Peyer's patch (tissue), 4 donors: ENCODE results near the gene KCP. TPM values are rescaled to one million over a fixed set of nuclear protein-coding genes. Genes with fewer than 3 reads are reported as not detected.
"Not testable (repeated sequence)": the region's sequence is repeated elsewhere in the genome, so short reads cannot be mapped to it uniquely, and the experiment has no call there.

Experiments
- DNase-seq, 3 donors: peaks; one replicate each; pipeline ENCODE4 v3.0.0-alpha.2; 2017 to 2019
- H3K27ac ChIP-seq, 4 donors: fragments of 200-600 bp; sonication (generic); one replicate each; pipeline ENCODE4 v1.5.1; 2016 to 2019
- H3K27me3 ChIP-seq, 2 donors: fragments of 200-600 bp; sonication (generic); one replicate each; pipeline ENCODE4 v1.5.1; 2019
- H3K36me3 ChIP-seq, 3 donors: fragments of 200-600 bp; sonication (generic); one replicate each; pipeline ENCODE4 v1.5.1; 2016 to 2019
- H3K4me1 ChIP-seq, 4 donors: fragments of 200-600 bp; sonication (generic); one replicate each; pipeline ENCODE4 v1.5.1; 2016 to 2019
- H3K4me3 ChIP-seq, 4 donors: fragments of 200-600 bp; sonication (generic); 1 replicate in 3 of 4; 2 replicates in 1 of 4; pipeline ENCODE4 v1.5.1; 2016 to 2019; ENCODE audit warnings: mild to moderate bottlenecking in 1 of 4
- H3K9me3 ChIP-seq, 4 donors: fragments of 200-600 bp; sonication (generic); one replicate each; pipeline ENCODE4 v1.5.1; 2016 to 2019; ENCODE audit warnings: mild to moderate bottlenecking in 1 of 4
- POLR2A ChIP-seq, 2 donors: fragments of 450-650 bp; IDR thresholded peaks; one replicate each; pipeline ENCODE4 v1.5.1; 2017; ENCODE audit warnings: antibody characterized with exemption in 2 of 2, mild to moderate bottlenecking in 2 of 2, moderate library complexity in 2 of 2
- total RNA-seq, 4 donors: library from RNA; depleted of rRNA; stranded (reverse); fragments of >200 nt; gene quantifications; one replicate each; pipeline ENCODE4 v1.1.0, GENCODE V29; 2016
- TF ChIP-seq, protein P1 (sequence below), 6 experiments: fragments of 450-650 bp in 4 of 6; fragments of 200-600 bp in 2 of 6; sonication (generic) in 1 of 6; IDR thresholded peaks; one replicate each; pipeline ENCODE4 v1.5.1; 2017 to 2019; ENCODE audit warnings: antibody characterized with exemption in 6 of 6, mild to moderate bottlenecking in 3 of 6, moderate library complexity in 1 of 6

KCP gene
- total RNA-seq, 4 donors from 2014 or later = 3.3 to 14.1 (median 6.7) TPM

DNA sequence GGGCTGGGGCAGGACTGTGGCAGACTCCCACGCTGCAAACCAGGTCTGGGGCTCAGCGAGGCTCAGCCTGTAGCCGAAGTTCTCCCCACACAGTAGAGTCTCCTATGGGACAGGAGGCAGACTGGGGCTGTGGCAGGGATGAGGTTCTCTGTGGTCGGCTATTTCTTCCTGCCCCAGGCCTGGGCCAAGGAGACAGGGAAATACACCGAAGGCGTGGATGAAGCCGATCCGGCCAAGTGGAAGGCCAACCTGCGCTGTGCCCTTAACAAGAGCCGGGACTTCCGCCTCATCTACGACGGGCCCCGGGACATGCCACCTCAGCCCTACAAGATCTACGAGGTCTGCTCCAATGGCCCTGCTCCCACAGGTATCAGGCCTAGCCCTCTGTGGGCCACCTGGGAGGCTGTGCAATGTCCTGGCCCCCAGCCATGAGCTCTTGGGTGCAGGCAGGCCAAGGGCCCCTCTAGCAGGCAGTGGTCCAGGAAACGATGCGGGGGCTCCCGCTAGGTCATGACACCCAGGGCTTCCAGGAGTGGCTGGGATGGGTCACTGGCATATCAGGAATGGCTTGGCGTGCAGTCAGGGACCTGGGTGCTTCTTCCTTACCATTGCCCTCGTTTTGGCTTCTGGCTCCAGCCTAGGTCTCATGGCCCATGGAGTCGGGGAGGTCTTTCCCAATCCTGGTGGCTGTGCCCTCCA is 35.3 kb upstream of the KCP start:
- no peak overlapping the region for H3K4me3 ChIP-seq
- no peak for TF ChIP-seq POLR2A (IDR thresholded peaks at IDR 0.05)
- TF ChIP-seq, protein P1, sequence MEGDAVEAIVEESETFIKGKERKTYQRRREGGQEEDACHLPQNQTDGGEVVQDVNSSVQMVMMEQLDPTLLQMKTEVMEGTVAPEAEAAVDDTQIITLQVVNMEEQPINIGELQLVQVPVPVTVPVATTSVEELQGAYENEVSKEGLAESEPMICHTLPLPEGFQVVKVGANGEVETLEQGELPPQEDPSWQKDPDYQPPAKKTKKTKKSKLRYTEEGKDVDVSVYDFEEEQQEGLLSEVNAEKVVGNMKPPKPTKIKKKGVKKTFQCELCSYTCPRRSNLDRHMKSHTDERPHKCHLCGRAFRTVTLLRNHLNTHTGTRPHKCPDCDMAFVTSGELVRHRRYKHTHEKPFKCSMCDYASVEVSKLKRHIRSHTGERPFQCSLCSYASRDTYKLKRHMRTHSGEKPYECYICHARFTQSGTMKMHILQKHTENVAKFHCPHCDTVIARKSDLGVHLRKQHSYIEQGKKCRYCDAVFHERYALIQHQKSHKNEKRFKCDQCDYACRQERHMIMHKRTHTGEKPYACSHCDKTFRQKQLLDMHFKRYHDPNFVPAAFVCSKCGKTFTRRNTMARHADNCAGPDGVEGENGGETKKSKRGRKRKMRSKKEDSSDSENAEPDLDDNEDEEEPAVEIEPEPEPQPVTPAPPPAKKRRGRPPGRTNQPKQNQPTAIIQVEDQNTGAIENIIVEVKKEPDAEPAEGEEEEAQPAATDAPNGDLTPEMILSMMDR (IDR thresholded peaks at IDR 0.05) = no peak
- H3K27me3 ChIP-seq = no peaks in the 10 kb centered on the region
- no peak for DNase-seq
- peaks cover 0 to 5% (median 0%) of the 10 kb centered on the region in 4 donors for H3K4me1 ChIP-seq
- no peaks in the 10 kb centered on the region for H3K36me3 ChIP-seq
- H3K27ac ChIP-seq = no peak overlapping the region
- H3K9me3 ChIP-seq = no peaks in the 10 kb centered on the region

DNA sequence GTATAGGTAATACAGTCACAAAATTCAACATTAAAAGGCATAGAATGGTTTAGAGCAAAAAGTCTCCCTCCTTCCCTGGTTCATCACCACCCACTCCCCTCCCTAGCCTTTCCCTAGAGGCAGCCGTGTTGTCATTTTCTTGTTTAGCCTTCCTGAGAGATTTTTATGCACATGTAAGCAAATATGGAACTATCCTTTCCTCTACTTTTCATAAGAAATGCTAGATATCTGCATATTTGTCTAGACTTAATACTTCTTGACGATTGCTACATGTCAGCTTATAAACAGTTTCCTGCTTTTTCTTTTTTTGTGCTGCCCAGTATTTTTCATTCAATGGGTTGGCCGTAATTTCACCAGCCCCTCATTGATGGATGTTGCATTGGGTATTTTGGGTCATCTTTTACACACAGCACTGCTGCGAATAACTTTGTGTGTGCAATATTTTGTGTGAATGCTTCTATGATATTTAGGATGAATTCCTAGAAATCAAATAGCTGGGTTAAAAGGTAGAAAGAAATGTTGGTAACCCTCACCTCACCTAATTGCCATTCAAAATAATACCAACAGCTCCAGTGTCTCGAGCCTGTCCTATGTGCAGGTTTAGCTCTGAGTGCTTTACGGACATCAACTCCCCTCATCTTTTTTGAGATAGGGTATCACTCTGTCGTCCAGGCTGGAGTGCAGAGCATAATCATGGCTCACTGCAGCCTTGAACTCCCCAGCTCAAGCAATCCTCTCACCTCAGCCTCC is 34.2 kb upstream of the KCP start:
- Histone ChIP-seq H3K36me3 (no peaks in the 10 kb centered on the region), H3K27ac (no peak overlapping the region), H3K4me1 (peaks cover 0 to 5% (median under 1%) of the 10 kb centered on the region in 4 donors), H3K9me3 (no peaks in the 10 kb centered on the region), H3K27me3 (no peaks in the 10 kb centered on the region), H3K4me3 (no peak overlapping the region)
- TF ChIP-seq, protein P1 (IDR thresholded peaks at IDR 0.05) = no peak
- no peak for TF ChIP-seq POLR2A (IDR thresholded peaks at IDR 0.05)
- DNase-seq = no peak

DNA sequence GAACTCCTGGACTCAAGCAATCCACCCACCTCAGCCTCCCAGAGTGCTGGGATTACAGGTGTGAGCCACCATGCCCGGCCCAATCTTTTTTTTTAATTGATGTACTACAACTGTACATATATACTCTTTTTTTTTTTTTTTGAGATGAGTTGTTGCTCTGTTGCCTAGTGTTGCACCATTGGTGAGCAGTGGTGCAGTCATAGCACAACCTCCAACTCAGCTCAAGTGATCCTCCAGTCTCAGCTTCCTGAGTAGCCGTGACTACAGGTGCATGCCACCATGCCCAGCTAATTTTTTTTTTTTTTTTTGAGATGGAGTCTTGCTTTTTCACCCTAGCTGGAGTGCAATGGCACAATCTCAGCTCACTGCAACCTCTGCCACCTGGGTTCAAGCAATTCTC is 32.7 kb upstream of the KCP start:
- H3K27ac ChIP-seq, H3K36me3 ChIP-seq, H3K27me3 ChIP-seq, DNase-seq, H3K9me3 ChIP-seq, H3K4me3 ChIP-seq: not testable (repeated sequence)
- peaks cover 0 to 10% (median 2%) of the 10 kb centered on the region in 4 donors for H3K4me1 ChIP-seq

DNA sequence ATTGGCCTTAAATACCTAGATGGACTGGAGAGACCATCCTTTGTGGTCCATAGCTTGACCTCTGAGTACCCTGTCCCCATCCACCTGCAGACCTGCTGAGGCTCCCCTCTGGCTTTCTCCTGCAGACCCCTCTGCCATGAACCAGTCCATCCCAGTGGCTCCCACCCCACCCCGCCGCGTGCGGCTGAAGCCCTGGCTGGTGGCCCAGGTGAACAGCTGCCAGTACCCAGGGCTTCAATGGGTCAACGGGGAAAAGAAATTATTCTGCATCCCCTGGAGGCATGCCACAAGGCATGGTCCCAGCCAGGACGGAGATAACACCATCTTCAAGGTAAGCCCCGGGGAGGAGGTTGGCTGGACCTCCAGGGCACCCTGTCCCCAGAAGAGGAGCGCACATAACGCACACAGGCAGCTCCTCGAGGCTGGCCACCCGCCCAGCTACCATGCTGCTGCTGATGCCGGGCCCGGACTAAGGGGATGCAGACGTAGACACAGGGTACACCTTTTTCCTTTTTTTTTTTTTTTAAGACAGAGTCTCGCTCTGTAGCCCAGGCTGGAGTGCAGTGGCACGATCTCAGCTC is 31.5 kb upstream of the KCP start:
- TF ChIP-seq, protein P1 (IDR thresholded peaks at IDR 0.05) = no peak
- H3K4me1 ChIP-seq = peaks cover 0 to 20% (median 6%) of the 10 kb centered on the region in 4 donors
- peak in 1 of 3 donors; percentile 40 for DNase-seq
- peak overlapping the region in 1 of 4 donors; percentile 18 for H3K4me3 ChIP-seq
- peak overlapping the region in 1 of 4 donors; percentile 95 for H3K27ac ChIP-seq
- H3K9me3 ChIP-seq = no peaks in the 10 kb centered on the region
- H3K36me3 ChIP-seq = no peaks in the 10 kb centered on the region
- no peaks in the 10 kb centered on the region for H3K27me3 ChIP-seq

DNA sequence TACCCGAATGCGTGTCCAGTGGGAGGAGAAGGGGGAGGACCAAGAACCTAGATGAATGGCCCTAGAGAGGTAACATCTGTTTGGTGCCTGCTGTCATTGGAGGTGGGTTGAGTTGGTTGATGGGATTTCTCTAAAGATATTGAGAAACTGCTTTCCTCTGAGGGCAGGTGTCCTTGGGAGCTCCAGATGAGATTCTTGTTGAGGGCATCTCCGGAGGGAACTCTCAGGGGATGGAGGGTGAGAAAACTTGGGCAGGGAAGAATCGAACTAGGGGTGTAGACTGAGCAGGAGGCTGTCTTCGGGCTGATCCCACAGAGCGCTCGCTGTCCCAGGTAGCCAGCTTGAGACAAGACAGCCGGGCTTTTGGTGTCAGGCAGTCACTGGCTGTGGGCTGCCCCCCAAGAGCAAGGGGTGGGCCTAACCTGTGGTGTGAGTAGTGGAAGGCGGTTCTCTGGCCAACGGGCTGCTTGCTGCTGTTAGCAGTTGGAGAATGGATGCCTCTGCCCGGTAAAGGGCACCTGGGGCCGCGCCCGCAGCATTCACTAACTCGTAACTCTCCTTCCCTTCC is 30.9 kb upstream of the KCP start:
- peak in 1 of 3 donors; percentile 41 for DNase-seq
- Histone ChIP-seq H3K9me3 (no peaks in the 10 kb centered on the region), H3K36me3 (no peaks in the 10 kb centered on the region), H3K4me1 (peaks cover 0 to 27% (median 7%) of the 10 kb centered on the region in 4 donors), H3K27ac (peak overlapping the region in 3 of 4 donors; percentile 80 to 95 (median 85)), H3K27me3 (no peaks in the 10 kb centered on the region), H3K4me3 (peak overlapping the region in 1 of 4 donors; percentile 18)
- no peak for TF ChIP-seq POLR2A (IDR thresholded peaks at IDR 0.05)
- TF ChIP-seq, protein P1 (IDR thresholded peaks at IDR 0.05) = no peak
